ENCODE data around the gene ARVCF.

ARVCF gene

DNA sequence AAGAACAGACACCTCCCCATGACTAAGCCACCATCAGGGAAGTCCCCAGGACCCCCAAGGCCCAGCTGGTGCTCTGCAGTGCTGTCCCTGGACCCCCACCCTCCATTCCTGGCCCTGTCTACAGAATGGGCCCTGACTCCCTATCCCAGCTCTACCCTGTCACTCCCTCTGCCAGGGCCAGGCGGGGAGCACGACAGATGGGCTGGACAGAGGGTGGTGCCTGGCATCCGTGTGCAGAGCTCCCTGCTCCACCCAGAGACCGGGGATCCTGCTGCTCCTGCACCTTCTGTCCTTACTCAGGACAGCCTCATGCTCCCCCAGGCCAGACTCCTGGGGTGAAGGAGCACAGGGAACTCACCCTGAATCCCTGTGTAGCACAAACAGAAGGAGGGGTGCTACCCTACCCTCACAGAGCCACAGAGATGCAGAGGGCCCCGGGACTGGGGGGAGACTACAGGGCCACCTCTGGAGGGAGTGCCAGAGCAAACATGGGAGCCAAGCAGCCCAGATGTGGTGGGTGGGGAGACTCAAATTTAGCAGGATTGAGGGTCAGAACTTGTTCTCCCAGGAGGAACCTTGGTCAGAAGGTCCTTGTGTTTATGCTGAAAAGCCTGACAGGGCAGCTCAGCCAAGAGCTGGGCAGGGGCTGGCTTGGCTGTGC lies 2.0 kb downstream of the ARVCF start:
- no peak for DNase-seq

DNA sequence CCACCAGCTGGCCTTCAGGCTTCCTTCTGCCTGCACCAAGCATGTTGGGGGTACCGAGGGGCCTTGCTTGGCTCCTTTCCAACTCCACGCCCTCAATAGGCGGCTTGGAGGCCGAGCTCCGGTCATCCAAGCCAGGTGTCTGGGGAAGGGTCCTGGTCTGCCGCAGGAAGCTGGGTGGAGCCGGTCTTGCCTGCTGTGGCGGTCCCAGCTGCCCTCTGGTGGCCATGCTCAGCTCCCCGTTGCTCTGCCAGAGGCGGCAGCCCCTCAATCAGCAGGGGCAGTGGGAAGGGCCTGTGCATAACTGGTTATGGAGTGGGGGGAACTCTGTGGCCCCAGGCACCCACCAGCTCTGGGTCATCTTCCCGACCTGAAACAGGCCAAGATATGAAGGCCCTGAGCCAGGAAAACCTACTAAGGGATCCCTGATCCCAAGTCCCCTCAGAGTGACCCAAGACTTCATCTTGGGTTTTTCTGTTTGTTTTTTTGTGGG lies 3.2 kb downstream of the ARVCF start:
- DNase-seq: peak; percentile 59

DNA sequence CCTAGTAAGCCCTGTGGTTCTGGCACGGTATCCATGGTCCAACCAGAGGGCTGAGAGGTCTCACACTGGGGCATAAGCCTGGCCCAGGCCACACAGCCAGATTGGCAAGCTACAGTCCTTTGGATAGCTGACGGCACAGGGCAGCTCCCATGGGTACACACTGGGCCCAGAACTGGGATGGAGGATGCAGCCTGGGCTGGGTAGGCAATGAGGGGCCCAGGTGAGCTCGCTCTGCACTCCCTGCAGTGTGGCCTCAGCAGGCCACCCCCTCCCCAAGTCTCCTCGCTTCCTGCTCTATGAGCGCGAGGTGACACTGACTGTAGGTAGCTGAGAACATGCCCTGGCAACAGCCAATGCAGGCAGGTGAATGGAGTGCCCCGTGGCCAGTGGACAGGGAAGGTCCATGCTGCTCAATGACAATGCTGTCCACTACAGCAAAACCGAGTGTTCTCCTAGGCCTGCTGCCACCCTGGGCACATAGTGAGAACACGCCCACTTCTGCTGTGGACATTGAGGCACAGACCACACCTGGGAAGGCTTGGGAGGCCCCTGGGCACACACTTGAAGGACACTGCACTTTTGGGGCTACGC lies 3.8 kb downstream of the ARVCF start:
- DNase-seq: no peak

DNA sequence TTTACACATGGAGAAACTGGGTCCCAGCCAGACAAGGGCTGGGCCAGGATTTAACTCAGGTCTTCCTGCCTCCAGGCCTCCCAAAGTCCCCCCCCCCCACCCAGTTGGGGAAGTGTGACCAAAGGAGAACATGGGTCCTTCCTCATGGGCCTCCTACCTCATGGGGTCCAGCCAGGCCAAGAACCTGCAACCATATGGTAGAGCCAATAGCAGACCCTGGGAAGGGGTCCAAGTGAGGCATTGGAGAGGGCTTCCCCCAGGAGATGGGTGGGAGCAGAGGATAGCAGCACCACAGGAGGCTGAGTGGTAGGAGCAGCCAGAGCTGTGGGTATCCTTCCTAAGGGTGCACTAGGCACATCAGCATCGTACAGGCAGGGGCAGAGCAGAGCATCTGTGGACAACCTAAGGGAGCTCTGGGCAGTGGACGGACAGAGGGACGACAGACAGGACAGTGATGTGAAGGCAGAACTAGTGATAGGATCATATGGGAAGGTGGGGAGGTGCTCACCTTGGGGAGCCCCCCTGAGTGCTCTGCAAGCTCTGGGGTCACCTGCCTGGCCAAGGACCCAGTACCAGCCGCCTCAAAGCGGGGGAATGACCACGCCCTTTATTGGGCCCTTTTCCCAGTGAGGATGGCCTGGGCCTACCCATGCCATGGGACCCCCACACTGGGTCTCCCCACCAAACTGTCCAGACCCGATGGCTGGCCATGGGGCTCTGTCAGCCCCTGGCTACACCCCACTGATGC lies 4.5 kb downstream of the ARVCF start:
- DNase-seq: no peak

DNA sequence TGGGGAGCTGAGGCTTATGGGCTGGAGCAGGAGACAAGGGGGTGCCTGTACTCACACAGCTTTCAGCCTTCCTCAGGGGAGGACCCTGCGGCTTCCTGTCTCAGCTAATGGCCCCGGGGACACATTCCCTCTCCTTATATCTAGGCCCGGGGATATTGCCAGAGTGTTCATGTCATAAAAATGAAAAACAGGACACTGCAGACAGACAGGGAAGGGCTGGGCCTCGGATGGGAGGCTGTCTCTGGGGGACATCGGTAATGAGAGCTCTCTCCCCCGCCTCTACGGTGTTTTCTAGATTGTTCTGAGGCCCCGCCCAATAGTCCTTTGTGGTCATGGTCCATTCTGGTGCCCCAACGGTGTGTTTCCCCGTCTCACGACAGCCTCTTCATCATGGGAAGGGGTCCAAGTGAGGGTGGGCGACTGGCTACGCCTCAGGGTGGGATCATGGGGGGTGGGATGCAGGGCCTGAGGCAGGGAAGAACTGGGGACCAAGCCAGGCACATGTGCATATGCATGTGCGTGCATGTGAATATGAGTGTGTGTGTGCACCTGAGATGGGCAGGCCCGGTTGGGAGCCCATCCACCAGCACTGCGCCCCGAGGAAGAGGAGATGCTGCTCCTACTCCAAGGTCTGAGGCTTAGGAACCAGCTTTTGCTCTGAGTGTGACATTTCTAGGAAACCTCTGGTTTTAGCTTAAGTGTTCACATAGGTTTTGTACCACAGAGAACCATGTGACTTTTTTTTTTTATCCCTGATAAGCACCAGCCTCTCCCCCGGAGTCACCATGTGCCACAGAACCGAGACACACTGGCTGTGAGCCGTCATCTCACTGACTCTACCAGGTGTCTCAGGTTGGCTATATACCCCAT lies 5.3 kb downstream of the ARVCF start:
- DNase-seq: no peak

DNA sequence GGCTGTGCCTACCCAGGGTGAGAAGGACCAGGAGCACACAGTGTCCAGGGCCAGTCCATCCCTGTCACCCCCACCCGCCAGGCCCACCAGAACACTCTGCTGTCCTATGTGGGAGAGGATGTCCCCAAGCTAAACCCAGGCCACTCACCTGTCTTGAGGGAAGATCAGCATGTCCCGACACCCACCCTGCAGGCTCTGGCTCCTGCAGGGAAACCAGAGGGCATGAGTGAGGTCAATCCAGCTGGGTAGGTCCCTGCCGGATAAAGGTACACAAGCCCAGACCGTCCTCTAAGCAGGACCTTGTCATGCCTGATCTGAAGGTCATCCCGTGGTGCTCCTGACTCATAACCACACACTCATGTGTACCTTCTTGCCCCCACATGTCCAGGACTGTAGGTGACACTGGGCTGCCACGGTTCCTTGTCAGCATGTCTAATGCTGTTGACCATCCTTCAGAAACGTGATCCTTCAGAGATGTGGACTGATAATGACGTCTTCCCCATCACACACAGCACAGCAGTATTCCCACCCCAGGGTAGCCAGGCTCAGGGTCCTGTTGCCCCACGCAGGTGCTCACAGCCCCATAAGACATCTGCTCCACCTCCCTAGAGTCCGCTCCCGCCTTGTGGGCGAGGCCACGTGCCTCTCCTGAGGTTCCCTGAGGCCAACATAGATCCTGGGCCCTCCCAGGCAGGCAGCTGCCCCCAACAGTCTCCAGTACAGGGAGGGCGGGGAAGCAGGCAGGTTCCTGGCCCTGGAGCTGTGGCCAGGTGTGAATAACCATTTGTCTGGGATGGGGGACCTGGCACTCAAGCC lies 6.1 kb downstream of the ARVCF start:
- no peak for DNase-seq

DNA sequence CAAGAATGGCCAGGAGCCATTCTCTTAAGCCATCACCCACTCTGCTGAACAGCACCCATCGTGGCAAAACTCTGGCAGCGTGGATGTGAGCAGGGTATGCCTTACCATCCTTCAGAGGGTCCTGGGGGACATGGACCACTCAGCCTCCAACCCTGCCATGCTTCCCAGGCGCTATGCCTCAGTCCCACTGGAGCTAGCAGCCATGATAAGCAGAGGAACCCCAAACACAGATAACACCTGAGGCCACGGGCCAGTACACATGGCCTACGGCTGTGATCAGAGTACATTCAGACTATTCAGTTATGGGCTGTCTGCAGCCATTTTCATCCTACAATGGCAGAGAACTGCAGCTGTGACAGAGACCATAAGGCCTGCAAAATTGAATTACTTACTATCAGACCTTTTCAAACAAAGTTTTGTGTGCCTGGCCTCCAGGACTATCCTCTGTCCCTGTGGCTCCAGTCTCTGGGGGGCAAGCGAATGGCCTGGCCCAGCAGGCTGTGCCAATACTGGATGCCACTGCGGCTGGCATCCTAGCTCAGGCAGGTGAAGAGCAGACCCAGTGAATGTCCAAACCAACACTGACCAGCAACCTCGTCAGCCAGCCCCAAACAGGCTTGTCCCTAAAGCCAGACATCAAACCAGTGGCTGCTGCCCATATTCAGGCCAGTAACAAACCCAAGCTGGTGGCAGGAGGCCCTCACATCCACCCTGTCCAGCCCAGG lies 6.9 kb downstream of the ARVCF start:
- no peak for DNase-seq

DNA sequence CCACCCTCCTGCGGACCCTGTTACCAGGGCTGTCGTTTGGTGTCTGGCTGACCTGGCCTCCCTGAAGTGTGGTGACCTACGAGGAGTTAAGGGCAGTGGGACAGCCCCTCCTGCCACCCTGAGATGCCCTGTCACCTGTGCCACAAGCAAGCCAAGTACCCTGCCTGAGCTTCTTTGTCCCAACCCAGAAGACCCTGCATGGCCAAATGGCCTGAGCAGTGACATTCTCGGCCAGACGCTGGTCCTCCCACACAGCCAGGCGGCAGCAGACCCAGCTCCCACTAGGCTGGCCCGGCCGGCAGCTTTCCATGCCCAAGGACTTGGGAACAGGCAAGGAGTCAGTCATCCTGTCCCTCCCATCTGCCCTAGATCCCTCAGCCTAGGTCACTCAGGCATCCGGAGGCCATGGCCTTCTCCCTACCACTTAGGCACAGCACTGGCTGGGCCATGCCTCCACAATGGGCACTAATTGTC lies 7.6 kb downstream of the ARVCF start:
- no peak for DNase-seq

DNA sequence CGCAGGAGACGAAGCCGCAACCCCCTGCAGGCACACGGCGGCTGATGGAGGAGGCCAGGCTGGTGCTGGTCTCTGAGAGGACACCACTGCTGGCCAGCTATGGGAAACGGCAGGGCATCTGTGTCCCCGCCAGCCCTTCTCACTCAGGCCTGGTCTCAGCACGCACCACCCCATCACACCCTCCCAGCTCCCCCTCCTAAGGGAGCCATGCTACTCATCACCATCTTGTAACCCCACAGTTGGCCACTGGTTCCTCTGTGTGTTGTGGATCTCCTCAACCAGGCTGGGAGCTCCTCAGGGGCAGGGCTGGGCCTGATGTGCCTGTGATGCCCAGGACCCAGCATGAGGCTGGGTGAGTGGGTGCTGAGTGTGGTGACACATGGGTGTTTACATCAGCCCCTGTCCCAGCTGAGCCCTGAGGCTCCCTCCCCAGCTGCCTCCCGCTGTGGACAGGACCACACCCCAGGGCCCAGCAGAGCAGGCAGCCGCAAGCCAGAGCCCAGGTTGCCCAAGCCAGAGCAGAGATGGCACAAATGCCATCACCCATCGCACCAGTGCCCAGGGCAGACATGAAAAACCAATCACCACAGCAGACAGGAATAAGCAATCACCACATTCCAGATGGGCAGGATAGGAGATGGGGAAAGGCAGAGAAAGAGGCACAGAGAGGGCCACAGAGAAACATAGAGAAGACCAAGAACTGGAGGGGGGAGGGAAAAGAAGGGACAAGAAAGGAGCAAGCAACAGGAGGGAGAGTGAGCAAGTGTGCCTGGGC lies 8.2 kb downstream of the ARVCF start:
- no peak for DNase-seq

DNA sequence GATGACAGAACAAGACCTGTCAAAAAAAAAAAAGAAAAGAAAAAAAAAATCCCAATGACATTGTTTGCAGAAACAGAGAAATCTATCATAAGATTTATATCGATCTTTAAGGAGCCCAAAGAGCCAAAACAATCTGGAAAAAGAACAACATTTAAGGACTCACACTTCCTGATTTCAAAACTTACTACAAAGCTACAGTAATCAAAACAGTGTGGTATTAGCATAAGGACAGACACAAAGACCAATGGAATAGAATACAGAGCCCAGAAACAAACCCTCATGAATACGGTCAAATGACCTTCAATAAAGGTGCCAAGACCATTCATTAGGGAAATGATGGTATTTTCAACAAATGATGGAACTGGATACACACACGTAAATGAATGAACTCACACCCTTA lies 12.2 kb downstream of the ARVCF start:
- DNase-seq: no peak

DNA sequence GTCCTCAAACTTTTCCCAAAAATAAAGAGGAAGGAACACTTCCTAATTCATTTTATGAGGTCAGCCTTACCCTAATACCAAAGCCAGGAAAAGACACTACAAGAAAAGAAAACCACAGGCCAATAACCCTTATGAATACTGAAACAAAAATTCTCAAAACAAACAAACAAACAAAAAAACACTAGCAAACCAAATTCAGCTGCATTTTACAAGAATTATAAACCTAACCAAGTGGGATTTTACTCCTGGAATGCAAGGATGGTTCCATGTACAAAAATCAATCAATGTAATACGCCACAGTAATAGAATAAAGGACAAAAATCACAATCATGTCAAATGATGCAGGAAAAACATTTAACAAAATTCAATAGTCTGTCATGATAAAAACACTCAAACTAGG lies 13.3 kb downstream of the ARVCF start:
- DNase-seq: no peak

DNA sequence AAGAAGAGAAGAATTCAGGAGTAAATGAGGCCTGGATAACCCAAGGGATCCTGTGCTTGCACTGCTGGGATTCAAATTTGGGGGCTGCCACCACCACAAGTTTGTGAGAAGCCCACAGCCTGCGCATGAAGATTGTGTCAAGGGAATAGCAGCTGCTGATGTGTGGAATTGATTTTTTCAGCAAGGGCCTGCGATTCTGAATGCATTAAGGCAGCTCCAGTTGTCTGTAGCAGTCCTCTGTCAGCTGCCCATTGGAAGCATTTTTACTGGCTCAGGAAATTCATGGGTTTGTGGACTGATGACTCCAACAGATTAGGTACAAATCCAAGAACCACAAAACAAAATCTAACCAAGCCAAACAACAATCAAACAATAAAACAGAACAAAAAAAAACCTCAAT lies 14.0 kb downstream of the ARVCF start:
- no peak for DNase-seq

DNA sequence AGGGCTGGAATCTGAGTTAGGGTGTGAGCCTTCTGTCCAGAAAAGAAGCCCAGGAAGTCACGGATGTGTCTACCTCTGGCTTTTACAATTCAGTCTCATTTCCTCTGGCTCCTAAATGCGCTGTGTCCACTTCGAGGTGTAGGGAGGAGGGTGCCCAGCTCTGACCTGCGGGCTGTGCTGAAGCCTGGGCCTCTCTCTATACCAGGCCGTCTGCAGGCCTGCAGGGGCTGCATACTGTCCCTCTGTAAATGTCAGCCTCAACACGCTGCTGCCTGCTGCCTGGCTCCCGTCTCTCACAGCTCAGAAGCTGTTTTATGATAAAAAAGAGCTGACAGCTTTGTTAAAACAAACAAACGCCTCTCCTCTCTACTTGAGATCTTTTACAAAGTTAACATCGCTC lies 14.5 kb downstream of the ARVCF start:
- no peak for DNase-seq

DNA sequence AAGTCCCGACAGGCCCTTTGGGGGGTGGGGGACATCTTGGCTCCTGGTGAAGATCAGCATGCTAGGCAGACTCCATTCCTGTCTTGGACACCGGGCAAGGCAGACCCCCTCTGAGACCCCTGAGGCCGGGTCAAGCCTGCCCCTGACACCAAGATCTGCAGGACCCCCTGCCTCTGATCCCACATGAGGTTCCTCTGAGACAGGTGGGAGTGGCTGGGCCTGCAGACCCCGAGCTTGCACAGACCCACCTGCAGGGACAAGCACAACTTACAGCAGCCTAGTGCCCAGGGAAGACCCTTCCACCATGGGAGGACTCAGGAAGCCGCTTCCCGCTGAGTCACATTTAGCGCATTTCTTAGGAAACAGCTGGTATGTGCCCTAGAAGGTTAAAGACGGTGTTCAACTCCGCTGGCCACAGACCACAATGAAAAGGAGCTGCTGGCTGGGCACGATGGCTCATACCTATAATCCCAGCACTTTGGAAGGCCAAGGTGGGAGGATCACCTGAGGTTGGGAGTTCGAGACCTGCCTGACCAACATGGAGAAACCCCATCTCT lies 15.5 kb downstream of the ARVCF start:
- DNase-seq: no peak

DNA sequence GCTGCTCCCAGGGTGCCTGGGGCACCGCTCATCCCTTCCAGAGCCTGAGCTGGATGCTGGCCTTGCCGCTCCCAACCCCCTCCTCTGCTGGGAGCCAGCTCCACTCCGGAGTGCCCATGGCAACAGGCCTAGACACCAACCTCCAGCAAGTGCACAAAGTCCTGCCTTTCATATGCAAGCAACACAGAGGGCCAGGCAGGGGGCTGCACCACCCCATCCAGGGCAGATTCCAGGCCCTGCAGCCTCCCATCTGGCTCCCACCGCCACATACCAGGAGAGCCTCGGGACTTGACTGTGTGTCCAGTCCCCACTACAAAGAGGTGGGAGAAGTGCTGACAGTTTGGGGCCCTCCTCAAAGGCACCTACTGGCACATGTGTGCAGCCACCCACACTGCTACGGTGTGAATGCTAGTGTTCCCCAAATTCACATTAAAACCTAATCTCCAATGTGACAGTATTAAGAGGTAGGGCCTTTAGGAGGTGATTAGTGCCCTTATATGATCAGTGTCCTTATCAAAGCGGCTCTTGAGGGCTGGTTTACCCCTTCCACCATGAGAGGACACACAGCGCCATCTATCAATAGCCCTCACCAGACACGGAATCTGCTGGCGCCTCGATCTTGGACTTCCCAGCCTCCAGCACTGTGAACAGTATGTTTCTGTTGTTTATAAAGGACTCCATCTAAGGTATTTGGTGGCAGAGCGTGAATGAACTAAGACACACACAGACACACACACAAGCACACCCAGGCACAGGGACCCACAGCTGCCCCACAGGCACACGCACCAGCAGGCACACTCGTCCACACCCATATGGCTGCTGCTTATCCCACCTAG lies 16.2 kb downstream of the ARVCF start:
- no peak for DNase-seq

DNA sequence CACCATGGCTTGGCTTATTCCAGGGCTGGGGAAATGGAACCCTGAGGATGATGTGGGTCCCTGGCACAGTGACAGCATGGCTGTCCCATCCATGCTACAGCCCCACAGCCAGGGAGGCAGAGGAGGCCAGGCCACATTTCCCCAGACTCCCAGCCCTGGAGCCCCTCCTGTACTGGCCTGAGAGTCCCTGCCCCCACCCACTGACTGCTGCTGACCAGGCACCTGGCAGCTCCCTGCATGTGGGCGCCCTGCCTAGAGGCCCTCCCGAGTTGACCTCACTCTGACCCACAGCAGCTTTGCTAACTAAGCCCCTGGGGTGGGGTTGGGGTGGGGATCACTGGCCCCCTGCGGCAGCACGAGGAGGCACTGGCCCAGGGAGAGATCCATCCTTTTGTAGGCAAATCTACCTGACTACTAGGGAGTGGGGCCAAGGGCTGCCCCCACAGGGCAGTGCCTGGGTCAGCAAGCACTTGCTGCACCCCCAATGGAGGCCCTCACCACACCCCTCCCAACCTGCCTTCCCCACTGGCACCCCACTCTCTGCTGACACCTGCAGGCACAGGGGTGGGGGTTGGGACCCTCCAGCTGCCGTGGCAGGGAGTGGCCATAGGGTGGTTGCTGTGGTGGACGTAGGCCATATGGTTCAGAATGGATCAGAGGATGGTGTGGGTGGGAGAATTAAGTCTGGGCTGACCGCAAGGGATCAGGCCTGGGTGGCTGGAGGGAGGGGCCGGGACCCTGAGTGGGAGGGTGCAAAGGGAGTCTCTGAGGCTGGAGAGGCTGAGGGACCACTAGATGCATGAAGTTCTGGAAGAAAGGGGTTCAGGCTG lies 17.4 kb downstream of the ARVCF start:
- no peak for DNase-seq

DNA sequence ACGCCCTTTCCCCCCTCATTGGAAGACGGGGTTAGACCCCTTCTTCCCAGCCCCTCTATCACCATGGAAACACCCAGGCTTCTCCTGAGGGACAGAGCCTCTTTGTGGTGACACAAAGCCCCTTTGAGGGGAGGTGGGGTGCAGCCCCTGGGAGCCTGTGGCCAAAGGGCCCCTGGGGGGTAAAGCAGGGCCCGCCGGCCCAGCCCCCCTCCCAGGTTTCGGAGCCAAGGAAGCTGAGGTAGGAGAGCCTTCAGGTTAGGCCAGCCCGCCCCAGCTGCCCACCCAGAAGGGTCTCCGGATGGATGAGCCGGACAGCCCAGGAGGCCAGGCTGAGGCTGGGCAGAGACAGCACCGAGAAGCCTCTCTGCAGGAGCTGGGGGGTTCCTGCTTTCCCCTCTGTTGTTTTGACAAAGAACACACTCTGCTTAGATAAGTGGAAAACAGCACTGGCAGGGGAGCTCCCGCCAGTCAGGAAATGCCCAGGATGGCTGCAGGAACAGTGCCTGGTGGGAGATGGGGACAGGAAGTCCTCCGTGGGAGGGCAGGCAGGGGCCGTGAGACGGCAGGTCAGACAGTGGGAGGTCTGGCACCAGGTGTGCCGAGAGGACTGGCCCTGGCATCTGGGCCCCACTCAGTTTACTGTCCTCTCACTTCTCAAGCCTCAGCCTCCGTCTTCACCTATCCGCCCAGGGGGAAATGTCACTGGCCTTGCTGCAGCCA lies 18.2 kb downstream of the ARVCF start:
- DNase-seq: no peak
